HepG2 (cell line): ENCODE measurements around the gene U2AF2. TPM values are rescaled to one million over a fixed set of nuclear protein-coding genes. Genes with fewer than 3 reads are reported as not detected.

Experiments
- ATAD3A ChIP-seq: sonication (generic); formaldehyde crosslinking; IDR thresholded peaks from 2 replicates; pipeline ENCODE4 v1.4.0; 2020; ENCODE audit warnings: missing genetic modification reagents
- ATF1 ChIP-seq: IDR thresholded peaks from 2 replicates; pipeline ENCODE4 v1.6.1; 2016; ENCODE audit warnings: mild to moderate bottlenecking, control low read depth
- CBX2 ChIP-seq, 2 experiments: fragments of 200-600 bp in 1 of 2; sonication (generic); formaldehyde crosslinking in 1 of 2; IDR thresholded peaks; 2 replicates each; pipeline versions ENCODE4 v1.7.0 to v1.8.1; 2018 to 2022; ENCODE audit warnings: low read depth in 2 of 2, low read length in 1 of 2, mild to moderate bottlenecking in 1 of 2, missing genetic modification reagents in 1 of 2
- GFI1 ChIP-seq: sonication (generic); formaldehyde crosslinking; IDR thresholded peaks from 2 replicates; pipeline ENCODE4 v1.5.0; 2020; ENCODE audit warnings: missing genetic modification reagents, mild to moderate bottlenecking, borderline replicate concordance
- HOXA9 ChIP-seq: sonication (generic); formaldehyde crosslinking; IDR thresholded peaks from 2 replicates; pipeline ENCODE4 v1.8.1; 2022; ENCODE audit warnings: missing genetic modification reagents, mild to moderate bottlenecking, moderate library complexity, borderline replicate concordance
- MATR3 ChIP-seq: sonication (generic); formaldehyde crosslinking; IDR thresholded peaks from 2 replicates; pipeline ENCODE4 v1.4.0; 2020; ENCODE audit warnings: missing genetic modification reagents
- RBAK ChIP-seq: sonication (generic); formaldehyde crosslinking; IDR thresholded peaks from 2 replicates; pipeline ENCODE4 v1.5.1; 2020; ENCODE audit warnings: mild to moderate bottlenecking, missing genetic modification reagents
- RFX1 ChIP-seq: fragments of 450-650 bp; IDR thresholded peaks from 2 replicates; pipeline ENCODE4 v1.6.1; 2017
- SATB2 ChIP-seq: sonication (generic); formaldehyde crosslinking; IDR thresholded peaks from 2 replicates; pipeline ENCODE4 v1.5.0; 2020; ENCODE audit warnings: missing genetic modification reagents
- YEATS4 ChIP-seq: sonication (generic); formaldehyde crosslinking; IDR thresholded peaks from 2 replicates; pipeline ENCODE4 v1.4.0; 2020; ENCODE audit warnings: missing genetic modification reagents, borderline replicate concordance
- ZBTB4 ChIP-seq: sonication (generic); formaldehyde crosslinking; IDR thresholded peaks from 2 replicates; pipeline ENCODE4 v1.4.0; 2020; ENCODE audit warnings: missing genetic modification reagents, mild to moderate bottlenecking, borderline replicate concordance
- ZFP1 ChIP-seq: IDR thresholded peaks from 2 replicates; pipeline ENCODE4 v1.6.1; 2016
- ZNF124 ChIP-seq: sonication (generic); formaldehyde crosslinking; IDR thresholded peaks from 2 replicates; pipeline ENCODE4 v1.4.0; 2020; ENCODE audit warnings: missing genetic modification reagents
- ZNF317 ChIP-seq: sonication (generic); formaldehyde crosslinking; IDR thresholded peaks from 2 replicates; pipeline ENCODE4 v1.5.0; 2020; ENCODE audit warnings: mild to moderate bottlenecking, missing genetic modification reagents
- ZNF432 ChIP-seq: sonication (generic); formaldehyde crosslinking; IDR thresholded peaks from 2 replicates; pipeline ENCODE4 v1.5.0; 2020; ENCODE audit warnings: missing genetic modification reagents, mild to moderate bottlenecking, borderline replicate concordance
- ZNF451 ChIP-seq: sonication (generic); formaldehyde crosslinking; IDR thresholded peaks from 2 replicates; pipeline ENCODE4 v1.5.0; 2020; ENCODE audit warnings: mild to moderate bottlenecking, missing genetic modification reagents
- ZNF501 ChIP-seq: sonication (generic); formaldehyde crosslinking; IDR thresholded peaks from 2 replicates; pipeline ENCODE4 v1.5.1; 2020; ENCODE audit warnings: mild to moderate bottlenecking, moderate library complexity, missing genetic modification reagents
- ZNF646 ChIP-seq: sonication (generic); formaldehyde crosslinking; IDR thresholded peaks from 2 replicates; pipeline ENCODE4 v1.9.0; 2021; ENCODE audit warnings: mild to moderate bottlenecking, missing genetic modification reagents
- polyA plus RNA-seq, 8 experiments: library from polyadenylated mRNA; depleted of rRNA in 3 of 8; stranded (reverse) in 7 of 8; unstranded in 1 of 8; fragments of >200 nt; fragmentation: Illumina TruSeq in 4 of 8; extraction: Trizol in 4 of 8; gene quantifications; 2 replicates each; pipeline versions ENCODE4 v1.2.1 to v1.2.3, GENCODE V29; 2011 to 2016; ENCODE audit warnings: low read depth in 4 of 8, missing spikeins in 1 of 8, mixed read lengths in 1 of 8; ENCODE audit not compliant: insufficient read depth in 1 of 8
- total RNA-seq, 5 experiments: library from RNA; depleted of rRNA; stranded (reverse); fragments of >200 nt; fragmentation: Illumina TruSeq; extraction: Trizol; gene quantifications; 2 replicates each; pipeline ENCODE4 v1.2.3, GENCODE V29; 2016; ENCODE audit warnings: low read depth in 1 of 5
- TF ChIP-seq, protein P1 (sequence below): IDR thresholded peaks from 2 replicates; pipeline ENCODE4 v1.6.1; 2016; ENCODE audit warnings: low read depth

Gene U2AF2
- total and polyA plus RNA-seq, 2 of the 13 experiments (the other 11 are each of a cell fraction or from before 2014, with no cell fraction given), result 84.3 to 124 TPM

- TF ChIP-seq, protein P1, sequence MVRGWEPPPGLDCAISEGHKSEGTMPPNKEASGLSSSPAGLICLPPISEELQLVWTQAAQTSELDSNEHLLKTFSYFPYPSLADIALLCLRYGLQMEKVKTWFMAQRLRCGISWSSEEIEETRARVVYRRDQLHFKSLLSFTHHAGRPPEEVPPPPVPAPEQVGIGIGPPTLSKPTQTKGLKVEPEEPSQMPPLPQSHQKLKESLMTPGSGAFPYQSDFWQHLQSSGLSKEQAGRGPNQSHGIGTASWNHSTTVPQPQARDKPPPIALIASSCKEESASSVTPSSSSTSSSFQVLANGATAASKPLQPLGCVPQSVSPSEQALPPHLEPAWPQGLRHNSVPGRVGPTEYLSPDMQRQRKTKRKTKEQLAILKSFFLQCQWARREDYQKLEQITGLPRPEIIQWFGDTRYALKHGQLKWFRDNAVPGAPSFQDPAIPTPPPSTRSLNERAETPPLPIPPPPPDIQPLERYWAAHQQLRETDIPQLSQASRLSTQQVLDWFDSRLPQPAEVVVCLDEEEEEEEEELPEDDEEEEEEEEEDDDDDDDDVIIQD (CRISPR knock-in tag), result no peak
- TF ChIP-seq ATAD3A, result no peak
- no peak for TF ChIP-seq RFX1
- no peak for TF ChIP-seq MATR3
- no peak; the same call in 1 of the 2 replicates for TF ChIP-seq GFI1 (CRISPR knock-in tag)
- no peak for TF ChIP-seq ZNF124 (CRISPR knock-in tag)
- TF ChIP-seq ZNF432, result no peak
- no peak for TF ChIP-seq RBAK (CRISPR knock-in tag)
- TF ChIP-seq ZNF646 (CRISPR knock-in tag), result no peak
- TF ChIP-seq ZNF451 (CRISPR knock-in tag), result peak; percentile 93
- TF ChIP-seq YEATS4 (CRISPR knock-in tag), result peak; percentile 96
- no peak for TF ChIP-seq SATB2
- TF ChIP-seq HOXA9 (CRISPR knock-in tag), result 0 out of 2 replicates have a peak, but pooled peaks have one; percentile 29
- TF ChIP-seq ZNF317 (CRISPR knock-in tag), result no peak
- TF ChIP-seq ZNF501 (CRISPR knock-in tag), result no peak; the same call in 1 of the 2 replicates
- no peak for TF ChIP-seq ATF1 (CRISPR knock-in tag)
- no peak for TF ChIP-seq ZBTB4 (CRISPR knock-in tag)
- no peak for TF ChIP-seq CBX2 (IDR thresholded peaks at IDR 0.05; ENCODE audit: low read depth, low read length)
- no peak for TF ChIP-seq CBX2 (CRISPR knock-in tag; IDR thresholded peaks at IDR 0.05; ENCODE audit: low read depth)
- TF ChIP-seq ZFP1 (CRISPR knock-in tag), result 0 out of 2 replicates have a peak, but pooled peaks have one; percentile 17
These were observed at the start of gene U2AF2 (continued) for GRCh38 chr19:55654868-55655647.
